ENCODE measurements around the gene PLEKHA3.

DNA sequence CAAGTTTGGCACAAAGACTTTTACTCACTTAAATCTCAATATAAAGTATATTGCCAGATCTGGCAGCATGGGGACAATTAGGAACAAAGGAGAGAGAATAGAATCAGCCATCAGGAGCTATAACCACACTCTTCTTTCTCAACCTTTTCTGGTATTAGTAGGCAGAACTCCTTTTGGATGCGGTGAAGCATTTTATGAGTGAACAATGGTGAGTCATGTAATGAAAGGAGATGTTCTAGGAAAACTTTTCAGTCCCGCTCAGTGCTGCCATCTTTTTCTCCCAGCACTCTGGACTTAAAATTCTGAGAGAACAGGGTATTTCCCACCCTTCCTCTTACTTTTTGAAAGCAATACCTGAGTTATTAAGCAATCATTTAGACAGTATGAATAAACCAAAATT, 32.2 kb downstream of the PLEKHA3 start:
- TF ChIP-seq, protein P1, sequence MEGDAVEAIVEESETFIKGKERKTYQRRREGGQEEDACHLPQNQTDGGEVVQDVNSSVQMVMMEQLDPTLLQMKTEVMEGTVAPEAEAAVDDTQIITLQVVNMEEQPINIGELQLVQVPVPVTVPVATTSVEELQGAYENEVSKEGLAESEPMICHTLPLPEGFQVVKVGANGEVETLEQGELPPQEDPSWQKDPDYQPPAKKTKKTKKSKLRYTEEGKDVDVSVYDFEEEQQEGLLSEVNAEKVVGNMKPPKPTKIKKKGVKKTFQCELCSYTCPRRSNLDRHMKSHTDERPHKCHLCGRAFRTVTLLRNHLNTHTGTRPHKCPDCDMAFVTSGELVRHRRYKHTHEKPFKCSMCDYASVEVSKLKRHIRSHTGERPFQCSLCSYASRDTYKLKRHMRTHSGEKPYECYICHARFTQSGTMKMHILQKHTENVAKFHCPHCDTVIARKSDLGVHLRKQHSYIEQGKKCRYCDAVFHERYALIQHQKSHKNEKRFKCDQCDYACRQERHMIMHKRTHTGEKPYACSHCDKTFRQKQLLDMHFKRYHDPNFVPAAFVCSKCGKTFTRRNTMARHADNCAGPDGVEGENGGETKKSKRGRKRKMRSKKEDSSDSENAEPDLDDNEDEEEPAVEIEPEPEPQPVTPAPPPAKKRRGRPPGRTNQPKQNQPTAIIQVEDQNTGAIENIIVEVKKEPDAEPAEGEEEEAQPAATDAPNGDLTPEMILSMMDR (IDR thresholded peaks at IDR 0.05) = no peak
- TF ChIP-seq POLR2AphosphoS5 (IDR thresholded peaks at IDR 0.05) (no peak), EP300 (IDR thresholded peaks at IDR 0.05) (no peak), POLR2A (IDR thresholded peaks at IDR 0.05) (no peak)
